H9 (cell line): Measurements from ENCODE around the gene EFCAB11. TPM values are rescaled to one million over a fixed set of nuclear protein-coding genes. Genes with fewer than 3 reads are reported as not detected.

Experiments
- DNase-seq: peaks from one replicate; pipeline ENCODE4 v3.0.0-alpha.2; 2017
- H2AFZ ChIP-seq: one replicate; pipeline ENCODE4 v1.6.1; 2013; ENCODE audit warnings: mild to moderate bottlenecking, low read length, control low read depth, moderate library complexity
- H2AK5ac ChIP-seq: 2 replicates; pipeline ENCODE4 v1.6.1; 2013; ENCODE audit warnings: low read length, control low read depth, mixed read lengths; ENCODE audit not compliant: insufficient read length
- H2BK120ac ChIP-seq: one replicate; pipeline ENCODE4 v1.6.1; 2013; ENCODE audit warnings: low read depth, mild to moderate bottlenecking, low read length, control low read depth, inconsistent platforms; ENCODE audit not compliant: poor library complexity, severe bottlenecking
- H2BK12ac ChIP-seq: 2 replicates; pipeline ENCODE4 v1.6.1; 2013; ENCODE audit warnings: low read length, control low read depth, mixed read lengths, low read depth; ENCODE audit not compliant: insufficient read length
- H2BK15ac ChIP-seq: 2 replicates; pipeline ENCODE4 v1.6.1; 2013; ENCODE audit warnings: low read depth, low read length, control low read depth
- H2BK20ac ChIP-seq: one replicate; pipeline ENCODE4 v1.6.1; 2013; ENCODE audit warnings: low read depth, mild to moderate bottlenecking, low read length, control low read depth, inconsistent platforms; ENCODE audit not compliant: poor library complexity, severe bottlenecking
- H2BK5ac ChIP-seq: 2 replicates; pipeline ENCODE4 v1.6.1; 2013; ENCODE audit warnings: low read length, control low read depth, mixed read lengths; ENCODE audit not compliant: insufficient read length
- H3K14ac ChIP-seq: 2 replicates; pipeline ENCODE4 v1.6.1; 2013; ENCODE audit warnings: low read length, control low read depth; ENCODE audit not compliant: insufficient read depth
- H3K18ac ChIP-seq: 2 replicates; pipeline ENCODE4 v1.6.1; 2013; ENCODE audit warnings: low read depth, mild to moderate bottlenecking, mixed read lengths, low read length, control low read depth; ENCODE audit not compliant: insufficient read length
- H3K23ac ChIP-seq: 2 replicates; pipeline ENCODE4 v1.6.1; 2013; ENCODE audit warnings: low read length, control low read depth, mixed read lengths, low read depth; ENCODE audit not compliant: insufficient read length
- H3K23me2 ChIP-seq: 2 replicates; pipeline ENCODE4 v1.6.1; 2013; ENCODE audit warnings: low read depth, mild to moderate bottlenecking, mixed read lengths, low read length, control low read depth; ENCODE audit not compliant: insufficient read length, poor library complexity, severe bottlenecking
- H3K27ac ChIP-seq: 2 replicates; pipeline ENCODE4 v1.5.1; 2013; ENCODE audit warnings: low read length, control low read depth, mixed read lengths, low read depth; ENCODE audit not compliant: insufficient read length
- H3K27me3 ChIP-seq: 2 replicates; pipeline ENCODE4 v1.6.1; 2013; ENCODE audit warnings: low read length, control low read depth, inconsistent platforms; ENCODE audit not compliant: insufficient read depth
- H3K4ac ChIP-seq: 2 replicates; pipeline ENCODE4 v1.6.1; 2013; ENCODE audit warnings: low read depth, mild to moderate bottlenecking, control low read depth, inconsistent platforms, low read length, moderate library complexity
- H3K4me1 ChIP-seq: 2 replicates; pipeline ENCODE4 v1.6.1; 2013; ENCODE audit warnings: low read length, control low read depth, inconsistent platforms; ENCODE audit not compliant: insufficient read depth
- H3K4me2 ChIP-seq: 2 replicates; pipeline ENCODE4 v1.6.1; 2013; ENCODE audit warnings: low read length, control low read depth, mixed read lengths; ENCODE audit not compliant: insufficient read length, insufficient read depth
- H3K56ac ChIP-seq: 2 replicates; pipeline ENCODE4 v1.6.1; 2013; ENCODE audit warnings: low read depth, mild to moderate bottlenecking, mixed read lengths, low read length, control low read depth; ENCODE audit not compliant: insufficient read length
- H3K79me1 ChIP-seq: 2 replicates; pipeline ENCODE4 v1.6.1; 2013; ENCODE audit warnings: low read depth, mild to moderate bottlenecking, moderate library complexity, low read length, control low read depth, inconsistent platforms; ENCODE audit not compliant: insufficient read depth, poor library complexity, severe bottlenecking
- H3K79me2 ChIP-seq: 2 replicates; pipeline ENCODE4 v1.6.1; 2013; ENCODE audit warnings: low read length, control low read depth, inconsistent platforms; ENCODE audit not compliant: insufficient read depth
- H3K9ac ChIP-seq: 2 replicates; pipeline ENCODE4 v1.6.1; 2013; ENCODE audit warnings: low read length, control low read depth, mixed read lengths; ENCODE audit not compliant: insufficient read length; ENCODE audit errors: extremely low read depth
- H3K9me3 ChIP-seq: one replicate; pipeline ENCODE4 v1.6.1; 2013; ENCODE audit warnings: low read depth, low read length, inconsistent platforms; ENCODE audit not compliant: control insufficient read depth
- H3T11ph ChIP-seq: one replicate; pipeline ENCODE4 v1.6.1; 2013; ENCODE audit warnings: mild to moderate bottlenecking, low read length, control low read depth, inconsistent platforms
- H4K20me1 ChIP-seq: one replicate; pipeline ENCODE4 v1.6.1; 2013; ENCODE audit not compliant: control insufficient read depth, insufficient read length, insufficient read depth
- H4K5ac ChIP-seq: 2 replicates; pipeline ENCODE4 v1.6.1; 2013; ENCODE audit warnings: low read depth, mild to moderate bottlenecking, mixed read lengths, low read length, control low read depth; ENCODE audit not compliant: insufficient read length
- H4K8ac ChIP-seq: replicated peaks from 2 replicates; pipeline ENCODE4 v1.6.1; 2013; ENCODE audit warnings: low read length, control low read depth, mixed read lengths, low read depth; ENCODE audit not compliant: insufficient read length
- H4K91ac ChIP-seq: 2 replicates; pipeline ENCODE4 v1.6.1; 2013; ENCODE audit warnings: low read depth, mild to moderate bottlenecking, moderate library complexity, mixed read lengths, low read length, control low read depth; ENCODE audit not compliant: insufficient read length
- H3K27ac Mint-ChIP-seq, 3 experiments: 2 replicates in 2 of 3; 3 replicates in 1 of 3; pipeline ENCODE4 v1.8.0; 2020 to 2021; ENCODE audit warnings: mixed read lengths in 3 of 3, mild to moderate bottlenecking in 1 of 3, moderate library complexity in 1 of 3
- H3K27me3 Mint-ChIP-seq: 2 replicates; pipeline ENCODE4 v1.8.0; 2021; ENCODE audit warnings: low read depth, mild to moderate bottlenecking, moderate library complexity, mixed read lengths
- H3K36me3 Mint-ChIP-seq, 3 experiments: 2 replicates in 2 of 3; 3 replicates in 1 of 3; pipeline ENCODE4 v1.8.0; 2020 to 2021; ENCODE audit warnings: low read depth in 3 of 3, mixed read lengths in 3 of 3; ENCODE audit not compliant: insufficient read depth in 1 of 3
- H3K4me1 Mint-ChIP-seq, 2 experiments: 2 replicates each; pipeline ENCODE4 v1.8.0; 2020; ENCODE audit warnings: mixed read lengths in 2 of 2
- H3K4me3 Mint-ChIP-seq, 2 experiments: 2 replicates in 1 of 2; 3 replicates in 1 of 2; pipeline ENCODE4 v1.8.0; 2020 to 2021; ENCODE audit warnings: mild to moderate bottlenecking in 2 of 2, mixed read lengths in 2 of 2, moderate library complexity in 1 of 2
- H3K9me3 Mint-ChIP-seq, 2 experiments: 2 replicates in 1 of 2; 3 replicates in 1 of 2; pipeline ENCODE4 v1.8.0; 2020; ENCODE audit warnings: mild to moderate bottlenecking in 2 of 2, mixed read lengths in 2 of 2, moderate library complexity in 1 of 2
- CTCF ChIP-seq: fragments of 200-600 bp; sonication (generic); conservative IDR thresholded peaks from 3 replicates; pipeline ENCODE4 v1.8.0; 2021; ENCODE audit warnings: antibody characterized with exemption, mild to moderate bottlenecking
- whole genome bisulfite sequencing: extraction: QIAGEN DNeasy Blood & Tissue Kit; methylation state at CpG from one replicate; pipeline ENCODE4 v1.1.7; 2013; ENCODE audit warnings: missing lambda C conversion rate, low lambda C conversion rate, mixed read lengths; ENCODE audit not compliant: insufficient read length; ENCODE audit errors: extremely low coverage; 5-methylcytosine and 5-hydroxymethylcytosine counted together
- total RNA-seq: library from RNA; stranded (reverse); gene quantifications from 2 replicates; pipeline ENCODE4 v1.2.1, GENCODE V29; 2021

EFCAB11 gene
- total RNA-seq, 1 experiment from 2014 or later: 17.4 TPM

GRCh38 chr14:89973234-89973823 is 18.8 kb upstream of the EFCAB11 start:
- no peak overlapping the region for H3K4me2 ChIP-seq
- H3K4me1 ChIP-seq: no peaks in the 10 kb centered on the region
- no peak overlapping the region for H2BK120ac ChIP-seq
- peak; percentile 92 for TF ChIP-seq CTCF
- H3K36me3 Mint-ChIP-seq: peaks cover 17 to 69% (median 66%) of the 10 kb centered on the region in 3 experiments; a peak in 6 of 7 replicates
- no peaks in the 10 kb centered on the region for H3K27me3 Mint-ChIP-seq
- WGBS: no CpG with 5 or more reads among the region's 7 CpGs
- H2BK20ac ChIP-seq: no peak overlapping the region
- no peak overlapping the region for H4K5ac ChIP-seq
- no peak overlapping the region for H3K18ac ChIP-seq
- no peak overlapping the region for H3K9ac ChIP-seq
- no peak overlapping the region for H2AFZ ChIP-seq
- H3K9me3 Mint-ChIP-seq: no peaks in the 10 kb centered on the region
- no peak overlapping the region for H3K14ac ChIP-seq
- H2BK15ac ChIP-seq: no peak overlapping the region
- no peak overlapping the region for H4K8ac ChIP-seq
- H3K4me1 Mint-ChIP-seq: no peaks in the 10 kb centered on the region
- no peak overlapping the region for H3K27ac Mint-ChIP-seq
- H2AK5ac ChIP-seq: no peak overlapping the region
- H3T11ph ChIP-seq: no peak overlapping the region
- H3K27me3 ChIP-seq: no peaks in the 10 kb centered on the region
- peak; percentile 70 for DNase-seq
- no peak overlapping the region for H3K4ac ChIP-seq
- H2BK5ac ChIP-seq: no peak overlapping the region
- no peak overlapping the region for H2BK12ac ChIP-seq
- H4K91ac ChIP-seq: no peak overlapping the region
- no peaks in the 10 kb centered on the region for H4K20me1 ChIP-seq
- H3K4me3 Mint-ChIP-seq: no peak overlapping the region
- no peaks in the 10 kb centered on the region for H3K79me2 ChIP-seq
- no peaks in the 10 kb centered on the region for H3K23me2 ChIP-seq
- no peaks in the 10 kb centered on the region for H3K79me1 ChIP-seq
- no peak overlapping the region for H3K27ac ChIP-seq
- no peak overlapping the region for H3K23ac ChIP-seq
- no peaks in the 10 kb centered on the region for H3K9me3 ChIP-seq
- no peak overlapping the region for H3K56ac ChIP-seq
